ENCODE data around the gene OSBPL10. TPM values are rescaled to one million over a fixed set of nuclear protein-coding genes. Genes with fewer than 3 reads are reported as not detected.

OSBPL10 gene
- total and polyA plus RNA-seq, 2 of the 8 experiments (the other 6 are each of a cell fraction or from before 2014, with no cell fraction given), result 26.2 to 86.7 TPM

DNA sequence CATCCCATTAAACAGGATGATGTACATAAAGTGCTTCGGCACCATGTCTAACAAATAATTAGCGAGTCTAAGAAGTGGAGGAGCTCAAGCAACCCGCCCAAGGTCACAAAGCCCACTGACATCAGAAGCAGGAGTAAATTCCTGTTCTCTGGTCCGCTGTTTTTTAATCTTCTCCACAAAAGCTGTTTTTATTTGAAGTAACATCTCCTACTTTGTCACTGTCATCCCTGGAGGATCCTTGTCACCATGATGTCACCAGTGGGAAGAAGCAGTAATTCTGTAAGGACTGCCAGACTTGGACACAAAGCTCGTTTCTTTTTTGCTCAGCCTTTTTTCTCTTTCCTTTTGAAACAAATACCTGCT lies 232.1 kb downstream of the OSBPL10 start:
- H3K79me1 ChIP-seq (ENCODE audit: low read depth, low read length), result no peaks in the 10 kb centered on the region
- no peak overlapping the region for H4K8ac ChIP-seq (ENCODE audit: extremely low read depth, insufficient read depth, low read length)
- no peak overlapping the region for H2BK20ac ChIP-seq (ENCODE audit: low read length)
- ChIA-PET CTCF (ENCODE audit: partially characterized antibody) (interaction anchor here (0.9 to 1.2 kb wide), 2 partner anchors 13 to 20 kb away, joined by 3 read pairs; no protein-coding TSS in a partner anchor), POLR2A (ENCODE audit: partially characterized antibody) (interaction anchor here (0.7 kb wide), 1 partner anchor 123 kb away, joined by 3 read pairs; no protein-coding TSS in a partner anchor)
- H3K14ac ChIP-seq (ENCODE audit: insufficient read length), result no peak overlapping the region
- H2BK15ac ChIP-seq (ENCODE audit: low read length), result no peak overlapping the region
- H2AK5ac ChIP-seq (ENCODE audit: low read depth, low read length), result no peak overlapping the region
- no peak overlapping the region for H3K56ac ChIP-seq (replicated peaks; ENCODE audit: insufficient read length, low read depth, low read length)
- H2BK12ac ChIP-seq (ENCODE audit: low read depth, low read length), result no peak overlapping the region
- no peak overlapping the region for H3K4me2 ChIP-seq (ENCODE audit: insufficient read depth in 1 of 2, low read depth in 2 of 2, low read length in 2 of 2)
- H3K23me2 ChIP-seq (ENCODE audit: low read depth, low read length), result no peaks in the 10 kb centered on the region
- H3K79me2 ChIP-seq (ENCODE audit: control insufficient read depth in 1 of 2, insufficient read depth in 2 of 2, low read length in 2 of 2), result peaks cover 0 to 14% of the 10 kb centered on the region in 2 experiments; a peak in 1 of 4 replicates
- peaks cover 0 to 6% (median 3%) of the 10 kb centered on the region in 4 experiments; a peak in 2 of 7 replicates for H3K4me1 ChIP-seq (replicated peaks in 1 of 4; ENCODE audit: control insufficient read depth in 3 of 4, insufficient read depth in 4 of 4, low read length in 3 of 4)
- no peak overlapping the region for H3K23ac ChIP-seq (ENCODE audit: insufficient read length)
- H3K9me3 ChIP-seq (ENCODE audit: insufficient read depth in 2 of 2, low read depth in 1 of 2, low read length in 1 of 2), result no peaks in the 10 kb centered on the region
- no peak overlapping the region for H3K18ac ChIP-seq (ENCODE audit: extremely low read depth, low read length)
- H4K20me1 ChIP-seq (replicated peaks in 1 of 2; ENCODE audit: control insufficient read depth in 1 of 2, insufficient read depth in 2 of 2, low read length in 2 of 2), result peaks cover 0 to 2% of the 10 kb centered on the region in 2 experiments
- no peak overlapping the region for H4K5ac ChIP-seq (ENCODE audit: insufficient read length, low read depth, low read length)
- no peak overlapping the region for H2AFZ ChIP-seq (ENCODE audit: low read length)
- H3K27me3 ChIP-seq (replicated peaks in 1 of 4; ENCODE audit: control insufficient read depth in 3 of 4, extremely low read depth in 1 of 4, insufficient read depth in 3 of 4, low read length in 3 of 4), result no peaks in the 10 kb centered on the region
- FAIRE-seq, result peak; percentile 7
- H4K91ac ChIP-seq (replicated peaks; ENCODE audit: insufficient read length, low read length), result no peak overlapping the region
- no peak overlapping the region for H2BK5ac ChIP-seq (ENCODE audit: low read depth, low read length)
- WGBS, 2 experiments (ENCODE audit: extremely low coverage in 1 of 2, insufficient coverage in 1 of 2, insufficient read length in 1 of 2, insufficient replicate concordance in 2 of 2, low coverage in 1 of 2, low lambda C conversion rate in 2 of 2, missing lambda C conversion rate in 1 of 2), result 91% methylated on average over 5 of the region's 5 CpGs; no CpG with 5 or more reads in 1 of the 2 experiments
- H3K9ac ChIP-seq (replicated peaks in 1 of 4; ENCODE audit: extremely low read depth in 1 of 4, low read depth in 3 of 4, low read length in 3 of 4), result no peak overlapping the region
- no peak overlapping the region for H3K4me3 ChIP-seq (ENCODE audit: extremely low read depth in 1 of 4, insufficient read depth in 2 of 4, low read depth in 3 of 4, low read length in 4 of 4)
- no peak for DNase-seq (ENCODE audit: low read depth in 1 of 2, low spot score in 2 of 2)
- no peak overlapping the region for H3K4ac ChIP-seq (replicated peaks; ENCODE audit: insufficient read length, low read depth, low read length)
- 0 out of 8 replicates have a peak, but pooled peaks cover 0 to 3% (median 0%) of the 10 kb centered on the region in 4 experiments for H3K36me3 ChIP-seq (ENCODE audit: control insufficient read depth in 2 of 4, insufficient read depth in 4 of 4, low read length in 3 of 4)
- no peak overlapping the region for H2BK120ac ChIP-seq (replicated peaks; ENCODE audit: low read depth, low read length)
- no peak overlapping the region for H3K27ac ChIP-seq (ENCODE audit: low read depth, low read length)
- TF ChIP-seq KDM1A (IDR thresholded peaks at IDR 0.05; ENCODE audit: borderline replicate concordance, low read length), result no peak
- TF ChIP-seq ASH2L (IDR thresholded peaks at IDR 0.05; ENCODE audit: low read length), result no peak
- no peak for TF ChIP-seq TCF12 (IDR thresholded peaks at IDR 0.05; ENCODE audit: low read depth, low read length)
- no peak for TF ChIP-seq SUZ12 (IDR thresholded peaks at IDR 0.05; ENCODE audit: low read length)
- no peak for TF ChIP-seq EZH2 (IDR thresholded peaks at IDR 0.05; ENCODE audit: low read depth, low read length, severe bottlenecking)
- no peak for TF ChIP-seq POLR2AphosphoS5 (IDR thresholded peaks at IDR 0.05; ENCODE audit: low read depth, low read length)
- no peak for TF ChIP-seq CBX8 (IDR thresholded peaks at IDR 0.05; ENCODE audit: borderline replicate concordance, low read depth, low read length)
- TF ChIP-seq SIN3A (conservative IDR thresholded peaks at IDR 0.05 in 1 of 2, IDR thresholded peaks at IDR 0.05 in 1 of 2; ENCODE audit: low read depth in 1 of 2, low read length in 2 of 2), result no peak
- TF ChIP-seq, protein P1, sequence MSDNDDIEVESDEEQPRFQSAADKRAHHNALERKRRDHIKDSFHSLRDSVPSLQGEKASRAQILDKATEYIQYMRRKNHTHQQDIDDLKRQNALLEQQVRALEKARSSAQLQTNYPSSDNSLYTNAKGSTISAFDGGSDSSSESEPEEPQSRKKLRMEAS (IDR thresholded peaks at IDR 0.05), result no peak
- TF ChIP-seq, protein P2, sequence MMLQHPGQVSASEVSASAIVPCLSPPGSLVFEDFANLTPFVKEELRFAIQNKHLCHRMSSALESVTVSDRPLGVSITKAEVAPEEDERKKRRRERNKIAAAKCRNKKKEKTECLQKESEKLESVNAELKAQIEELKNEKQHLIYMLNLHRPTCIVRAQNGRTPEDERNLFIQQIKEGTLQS (IDR thresholded peaks at IDR 0.05; ENCODE audit: insufficient read depth, low read depth, low read length), result no peak
- no peak for TF ChIP-seq KDM5A (IDR thresholded peaks at IDR 0.05; ENCODE audit: low read length)
- no peak for TF ChIP-seq RAD21 (IDR thresholded peaks at IDR 0.05 in 1 of 2, conservative IDR thresholded peaks at IDR 0.05 in 1 of 2; ENCODE audit: low read depth in 2 of 2, low read length in 2 of 2)
- no peak for TF ChIP-seq GTF2F1 (IDR thresholded peaks at IDR 0.05; ENCODE audit: borderline replicate concordance, low read depth, low read length)
